Mesenchymal stem cell (in vitro differentiated cells and primary cell): Measurements from ENCODE around the gene WWTR1.

Source experiments
- DNase-seq: peaks from one replicate; pipeline ENCODE4 v3.0.0-alpha.2; 2013
- H2AFZ ChIP-seq: one replicate; pipeline ENCODE4 v1.6.1; 2013; ENCODE audit warnings: low read depth, mild to moderate bottlenecking, control low read depth, inconsistent platforms, low read length, moderate library complexity
- H2AK5ac ChIP-seq: 2 replicates; pipeline ENCODE4 v1.6.1; 2013; ENCODE audit warnings: low read length, moderate library complexity, mild to moderate bottlenecking, inconsistent platforms; ENCODE audit not compliant: severe bottlenecking
- H2BK120ac ChIP-seq: one replicate; pipeline ENCODE4 v1.6.1; 2013; ENCODE audit warnings: low read depth, mild to moderate bottlenecking, inconsistent platforms, low read length, moderate library complexity
- H2BK12ac ChIP-seq, 2 experiments: one replicate each; pipeline ENCODE4 v1.6.1; 2013; ENCODE audit warnings: inconsistent platforms in 2 of 2, low read length in 2 of 2, mild to moderate bottlenecking in 2 of 2, moderate library complexity in 2 of 2, control low read depth in 1 of 2
- H2BK15ac ChIP-seq: one replicate; pipeline ENCODE4 v1.6.1; 2013; ENCODE audit warnings: mild to moderate bottlenecking, low read depth, inconsistent platforms; ENCODE audit not compliant: poor library complexity, severe bottlenecking
- H2BK5ac ChIP-seq: 2 replicates; pipeline ENCODE4 v1.6.1; 2013; ENCODE audit warnings: low read depth, mild to moderate bottlenecking, low read length, control low read depth, inconsistent platforms; ENCODE audit not compliant: poor library complexity, severe bottlenecking
- H3K14ac ChIP-seq, 2 experiments: one replicate each; pipeline ENCODE4 v1.6.1; 2013; ENCODE audit warnings: inconsistent platforms in 2 of 2, low read length in 2 of 2, control low read depth in 1 of 2, mild to moderate bottlenecking in 1 of 2, moderate library complexity in 1 of 2
- H3K18ac ChIP-seq, 2 experiments: one replicate each; pipeline ENCODE4 v1.6.1; 2013; ENCODE audit warnings: inconsistent platforms in 2 of 2, low read length in 2 of 2, control low read depth in 1 of 2, low read depth in 1 of 2, mild to moderate bottlenecking in 1 of 2
- H3K23ac ChIP-seq, 2 experiments: one replicate each; pipeline ENCODE4 v1.6.1; 2013; ENCODE audit warnings: inconsistent platforms in 2 of 2, low read length in 2 of 2, mild to moderate bottlenecking in 2 of 2, moderate library complexity in 2 of 2, control low read depth in 1 of 2
- H3K27ac ChIP-seq: 2 replicates; pipeline ENCODE4 v1.5.1; 2013; ENCODE audit warnings: mild to moderate bottlenecking, moderate library complexity, low read length, control low read depth, inconsistent platforms; ENCODE audit not compliant: poor library complexity, severe bottlenecking
- H3K27me3 ChIP-seq, 2 experiments: 2 replicates each; pipeline versions ENCODE4 v1.6.1 to v1.7.0; 2013; ENCODE audit warnings: low read length in 2 of 2, mild to moderate bottlenecking in 2 of 2, moderate library complexity in 2 of 2, control low read depth in 1 of 2, inconsistent platforms in 1 of 2; ENCODE audit not compliant: control insufficient read depth in 1 of 2, insufficient read depth in 1 of 2
- H3K36me3 ChIP-seq, 2 experiments: 2 replicates each; pipeline versions ENCODE4 v1.6.1 to v1.7.0; 2013; ENCODE audit warnings: low read length in 2 of 2, control low read depth in 1 of 2, inconsistent platforms in 1 of 2, low read depth in 1 of 2, mild to moderate bottlenecking in 1 of 2; ENCODE audit not compliant: insufficient read depth in 2 of 2, control insufficient read depth in 1 of 2
- H3K4ac ChIP-seq, 2 experiments: one replicate each; pipeline ENCODE4 v1.6.1; 2013; ENCODE audit warnings: inconsistent platforms in 2 of 2, low read length in 2 of 2, mild to moderate bottlenecking in 2 of 2, moderate library complexity in 2 of 2, control low read depth in 1 of 2, low read depth in 1 of 2
- H3K4me1 ChIP-seq: 2 replicates; pipeline ENCODE4 v1.6.1; 2013; ENCODE audit warnings: low read depth, low read length, control low read depth; ENCODE audit not compliant: control insufficient read depth, insufficient read depth
- H3K4me2 ChIP-seq: 2 replicates; pipeline ENCODE4 v1.6.1; 2013; ENCODE audit warnings: low read length, mild to moderate bottlenecking, inconsistent platforms; ENCODE audit not compliant: poor library complexity, severe bottlenecking
- H3K4me3 ChIP-seq, 2 experiments: 2 replicates each; pipeline versions ENCODE4 v1.5.1 to v1.7.0; 2013; ENCODE audit warnings: low read length in 2 of 2, mild to moderate bottlenecking in 2 of 2, control low read depth in 1 of 2, low read depth in 1 of 2; ENCODE audit not compliant: insufficient read depth in 1 of 2
- H3K79me1 ChIP-seq: replicated peaks from 2 replicates; pipeline ENCODE4 v1.6.1; 2013; ENCODE audit warnings: mild to moderate bottlenecking, control low read depth, low read length, inconsistent platforms; ENCODE audit not compliant: poor library complexity, severe bottlenecking
- H3K9ac ChIP-seq: 2 replicates; pipeline ENCODE4 v1.7.0; 2013; ENCODE audit warnings: mild to moderate bottlenecking, low read length, moderate library complexity
- H3K9me3 ChIP-seq: 2 replicates; pipeline ENCODE4 v1.7.0; 2013; ENCODE audit warnings: mild to moderate bottlenecking, low read length; ENCODE audit not compliant: control insufficient read depth
- H4K8ac ChIP-seq: one replicate; pipeline ENCODE4 v1.6.1; 2013; ENCODE audit warnings: inconsistent platforms, mild to moderate bottlenecking, low read length, moderate library complexity
- H4K91ac ChIP-seq: one replicate; pipeline ENCODE4 v1.6.1; 2013; ENCODE audit warnings: mild to moderate bottlenecking, low read length, inconsistent platforms
- WGBS: methylation state at CpG from one replicate; pipeline ENCODE4 v1.1.7; 2013; ENCODE audit warnings: mixed read lengths; 5-methylcytosine and 5-hydroxymethylcytosine counted together

The WWTR1 gene

GRCh38 chr3:149571381-149571780, 86.4 kb downstream of the WWTR1 start:
- no peak overlapping the region for H2BK120ac ChIP-seq
- H3K9me3 ChIP-seq: no peaks in the 10 kb centered on the region
- H3K27me3 ChIP-seq: no peaks in the 10 kb centered on the region
- no peak overlapping the region for H3K4ac ChIP-seq
- no peak overlapping the region for H2BK12ac ChIP-seq
- no peak for DNase-seq
- H3K9ac ChIP-seq: peak overlapping the region; percentile 48
- H4K91ac ChIP-seq: no peak overlapping the region
- no peak overlapping the region for H3K27ac ChIP-seq
- no peak overlapping the region for H2BK15ac ChIP-seq
- H3K36me3 ChIP-seq: peaks cover 5 to 35% of the 10 kb centered on the region in 2 experiments
- H3K4me2 ChIP-seq: no peak overlapping the region
- no peak overlapping the region for H3K18ac ChIP-seq
- peaks cover 22% of the 10 kb centered on the region for H3K4me1 ChIP-seq
- peak overlapping the region in 1 of 2 experiments; percentile 3 for H3K4me3 ChIP-seq
- no peak overlapping the region for H2AK5ac ChIP-seq
- no peak overlapping the region for H2BK5ac ChIP-seq
- 90% methylated on average over 1 of the region's 2 CpGs for whole genome bisulfite sequencing
- H3K14ac ChIP-seq: no peak overlapping the region
- H3K23ac ChIP-seq: no peak overlapping the region
- no peaks in the 10 kb centered on the region for H3K79me1 ChIP-seq
- no peak overlapping the region for H4K8ac ChIP-seq
- no peak overlapping the region for H2AFZ ChIP-seq

GRCh38 chr3:149570016-149570415, 87.8 kb downstream of the WWTR1 start:
- Histone ChIP-seq H2BK15ac (no peak overlapping the region), H2AK5ac (no peak overlapping the region), H4K8ac (no peak overlapping the region), H3K27ac (no peak overlapping the region), H3K4me3 (peak overlapping the region in 1 of 2 experiments; percentile 3), H3K18ac (no peak overlapping the region), H3K36me3 (peaks cover 5 to 35% of the 10 kb centered on the region in 2 experiments), H3K4me1 (peaks cover 16% of the 10 kb centered on the region), H3K9me3 (no peaks in the 10 kb centered on the region), H3K4me2 (no peak overlapping the region), H2BK5ac (no peak overlapping the region), H3K14ac (no peak overlapping the region), H3K23ac (no peak overlapping the region), H3K27me3 (no peaks in the 10 kb centered on the region), H2AFZ (no peak overlapping the region), H3K9ac (peak overlapping the region; percentile 39), H3K4ac (no peak overlapping the region), H2BK120ac (no peak overlapping the region), H2BK12ac (no peak overlapping the region), H3K79me1 (no peaks in the 10 kb centered on the region), H4K91ac (no peak overlapping the region)
- DNase-seq: no peak
- 97% methylated on average over 7 of the region's 8 CpGs for WGBS

- no peak overlapping the region for H2AFZ ChIP-seq
- no peak overlapping the region for H2BK12ac ChIP-seq
- H3K9ac ChIP-seq: peak overlapping the region; percentile 74
- H3K4me3 ChIP-seq: peak overlapping the region in 1 of 2 experiments; percentile 11
- H3K36me3 ChIP-seq: peaks cover 12 to 46% of the 10 kb centered on the region in 2 experiments
- no peak overlapping the region for H3K18ac ChIP-seq
- H3K23ac ChIP-seq: no peak overlapping the region
- H3K4me1 ChIP-seq: peaks cover 14% of the 10 kb centered on the region
- no peaks in the 10 kb centered on the region for H3K27me3 ChIP-seq
- H4K8ac ChIP-seq: no peak overlapping the region
- H3K9me3 ChIP-seq: no peaks in the 10 kb centered on the region
- H2BK5ac ChIP-seq: no peak overlapping the region
- H3K4me2 ChIP-seq: no peak overlapping the region
- no peak overlapping the region for H4K91ac ChIP-seq
- no peak overlapping the region for H2BK15ac ChIP-seq
- H3K79me1 ChIP-seq: peaks cover 4% of the 10 kb centered on the region
- 31% methylated on average over 2 of the region's 2 CpGs for WGBS
- H2AK5ac ChIP-seq: peak overlapping the region; percentile 42
- H3K4ac ChIP-seq: no peak overlapping the region
- H2BK120ac ChIP-seq: no peak overlapping the region
- H3K27ac ChIP-seq: no peak overlapping the region
- peak; percentile 34 for DNase-seq
- H3K14ac ChIP-seq: no peak overlapping the region
Measured at GRCh38 chr3:149567381-149567780, 90.4 kb downstream of the WWTR1 start.

- peak overlapping the region; percentile 74 for H3K9ac ChIP-seq
- peak overlapping the region; percentile 66 for H2AK5ac ChIP-seq
- H2BK5ac ChIP-seq: no peak overlapping the region
- peak overlapping the region in 1 of 2 experiments; percentile 21 for H3K18ac ChIP-seq
- no peak overlapping the region for H2BK12ac ChIP-seq
- no peak overlapping the region for H3K27ac ChIP-seq
- H3K23ac ChIP-seq: no peak overlapping the region
- peaks cover 9 to 40% of the 10 kb centered on the region in 2 experiments for H3K36me3 ChIP-seq
- peak overlapping the region in 1 of 2 experiments; percentile 7 for H3K4me3 ChIP-seq
- H3K79me1 ChIP-seq: peaks cover 4% of the 10 kb centered on the region
- H3K4me2 ChIP-seq: no peak overlapping the region
- H3K14ac ChIP-seq: no peak overlapping the region
- H3K27me3 ChIP-seq: no peaks in the 10 kb centered on the region
- no peak overlapping the region for H3K4ac ChIP-seq
- no peaks in the 10 kb centered on the region for H3K9me3 ChIP-seq
- no peak overlapping the region for H4K8ac ChIP-seq
- no peak overlapping the region for H2AFZ ChIP-seq
- H4K91ac ChIP-seq: no peak overlapping the region
- peaks cover 13% of the 10 kb centered on the region for H3K4me1 ChIP-seq
- WGBS: 59% methylated on average over 4 of the region's 6 CpGs
- no peak overlapping the region for H2BK15ac ChIP-seq
- peak; percentile 74 for DNase-seq
- H2BK120ac ChIP-seq: no peak overlapping the region
Measured at GRCh38 chr3:149566292-149566975, 91.4 kb downstream of the WWTR1 start.
